ENCODE measurements around the gene ZNF710. TPM values are rescaled to one million over a fixed set of nuclear protein-coding genes. Genes with fewer than 3 reads are reported as not detected.

Gene ZNF710
- total and polyA plus RNA-seq, 2 of the 13 experiments (the other 11 are each of a cell fraction or from before 2014, with no cell fraction given), result 4.7 to 20.6 TPM

DNA sequence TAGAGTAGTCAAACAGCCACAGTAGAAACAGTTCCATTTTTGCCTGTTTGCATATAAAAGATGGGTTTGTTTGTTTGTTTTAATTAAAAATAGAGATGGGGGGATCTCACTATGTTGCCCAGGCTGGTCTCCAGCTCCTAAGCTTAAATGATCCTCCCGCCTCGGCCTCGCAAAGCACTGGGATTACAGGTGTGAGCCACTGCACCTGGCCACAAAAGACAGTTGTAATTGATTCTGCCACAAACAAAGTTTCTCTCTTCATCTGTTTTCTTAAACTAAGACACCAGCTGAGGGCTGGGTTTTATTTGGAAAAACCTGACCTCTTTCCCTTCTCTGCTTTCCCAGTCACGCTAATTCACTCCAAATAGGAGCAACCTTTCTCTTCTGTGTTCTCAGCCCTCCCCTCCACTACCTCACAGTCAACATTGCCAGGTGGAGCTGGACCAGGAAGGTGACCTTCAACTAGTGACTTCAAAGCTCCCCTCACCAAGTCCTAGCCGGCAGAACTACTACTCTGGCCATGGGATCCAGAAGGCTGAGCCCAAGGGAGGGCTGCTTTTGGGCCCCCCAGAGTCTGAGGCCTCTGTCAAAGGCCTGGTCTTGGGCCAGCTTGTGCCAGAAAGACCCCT, 102.7 kb downstream of the ZNF710 start (continued):
- TF ChIP-seq NPAS2 (CRISPR knock-in tag; IDR thresholded peaks at IDR 0.05; ENCODE audit: borderline replicate concordance), result no peak
- TF ChIP-seq ZNF329 (CRISPR knock-in tag; IDR thresholded peaks at IDR 0.05; ENCODE audit: low read depth), result no peak
- no peak for TF ChIP-seq ZNF619 (CRISPR knock-in tag; IDR thresholded peaks at IDR 0.05)
- no peak for TF ChIP-seq KLF11 (CRISPR knock-in tag; IDR thresholded peaks at IDR 0.05)
- no peak for TF ChIP-seq RORA (CRISPR knock-in tag; IDR thresholded peaks at IDR 0.05)
- TF ChIP-seq, protein P1, sequence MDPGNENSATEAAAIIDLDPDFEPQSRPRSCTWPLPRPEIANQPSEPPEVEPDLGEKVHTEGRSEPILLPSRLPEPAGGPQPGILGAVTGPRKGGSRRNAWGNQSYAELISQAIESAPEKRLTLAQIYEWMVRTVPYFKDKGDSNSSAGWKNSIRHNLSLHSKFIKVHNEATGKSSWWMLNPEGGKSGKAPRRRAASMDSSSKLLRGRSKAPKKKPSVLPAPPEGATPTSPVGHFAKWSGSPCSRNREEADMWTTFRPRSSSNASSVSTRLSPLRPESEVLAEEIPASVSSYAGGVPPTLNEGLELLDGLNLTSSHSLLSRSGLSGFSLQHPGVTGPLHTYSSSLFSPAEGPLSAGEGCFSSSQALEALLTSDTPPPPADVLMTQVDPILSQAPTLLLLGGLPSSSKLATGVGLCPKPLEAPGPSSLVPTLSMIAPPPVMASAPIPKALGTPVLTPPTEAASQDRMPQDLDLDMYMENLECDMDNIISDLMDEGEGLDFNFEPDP (CRISPR knock-in tag; conservative IDR thresholded peaks at IDR 0.05), result no peak
- peak; percentile 35; the same call in 1 of the 2 replicates for TF ChIP-seq FOXA3 (CRISPR knock-in tag; IDR thresholded peaks at IDR 0.05)
- TF ChIP-seq MAFF (IDR thresholded peaks at IDR 0.05; ENCODE audit: low read depth, low read length), result no peak
- TF ChIP-seq ZNF10 (CRISPR knock-in tag; IDR thresholded peaks at IDR 0.05; ENCODE audit: borderline replicate concordance, low read depth), result no peak
- peak; percentile 35; the same call in 1 of the 2 replicates for TF ChIP-seq SMAD1 (CRISPR knock-in tag; IDR thresholded peaks at IDR 0.05; ENCODE audit: borderline replicate concordance, low read depth)
- no peak for TF ChIP-seq FOXA1 (IDR thresholded peaks at IDR 0.05)
- TF ChIP-seq FOXA1 (CRISPR knock-in tag; IDR thresholded peaks at IDR 0.05), result peak; percentile 32; the same call in 1 of the 2 replicates
- no peak for TF ChIP-seq ZNF558 (CRISPR knock-in tag; IDR thresholded peaks at IDR 0.05; ENCODE audit: borderline replicate concordance)
- TF ChIP-seq NR2F6 (IDR thresholded peaks at IDR 0.05), result no peak
- TF ChIP-seq NR2F6 (CRISPR knock-in tag; IDR thresholded peaks at IDR 0.05), result 0 out of 2 replicates have a peak, but pooled peaks have one; percentile 17
- no peak for TF ChIP-seq NBN (conservative IDR thresholded peaks at IDR 0.05)
- TF ChIP-seq CREM (IDR thresholded peaks at IDR 0.05), result no peak
- TF ChIP-seq CREM (CRISPR knock-in tag; IDR thresholded peaks at IDR 0.05), result no peak
- TF ChIP-seq KLF13 (CRISPR knock-in tag; IDR thresholded peaks at IDR 0.05), result no peak
- TF ChIP-seq ZC3H13 (CRISPR knock-in tag; IDR thresholded peaks at IDR 0.05), result no peak
- TF ChIP-seq, protein P2, sequence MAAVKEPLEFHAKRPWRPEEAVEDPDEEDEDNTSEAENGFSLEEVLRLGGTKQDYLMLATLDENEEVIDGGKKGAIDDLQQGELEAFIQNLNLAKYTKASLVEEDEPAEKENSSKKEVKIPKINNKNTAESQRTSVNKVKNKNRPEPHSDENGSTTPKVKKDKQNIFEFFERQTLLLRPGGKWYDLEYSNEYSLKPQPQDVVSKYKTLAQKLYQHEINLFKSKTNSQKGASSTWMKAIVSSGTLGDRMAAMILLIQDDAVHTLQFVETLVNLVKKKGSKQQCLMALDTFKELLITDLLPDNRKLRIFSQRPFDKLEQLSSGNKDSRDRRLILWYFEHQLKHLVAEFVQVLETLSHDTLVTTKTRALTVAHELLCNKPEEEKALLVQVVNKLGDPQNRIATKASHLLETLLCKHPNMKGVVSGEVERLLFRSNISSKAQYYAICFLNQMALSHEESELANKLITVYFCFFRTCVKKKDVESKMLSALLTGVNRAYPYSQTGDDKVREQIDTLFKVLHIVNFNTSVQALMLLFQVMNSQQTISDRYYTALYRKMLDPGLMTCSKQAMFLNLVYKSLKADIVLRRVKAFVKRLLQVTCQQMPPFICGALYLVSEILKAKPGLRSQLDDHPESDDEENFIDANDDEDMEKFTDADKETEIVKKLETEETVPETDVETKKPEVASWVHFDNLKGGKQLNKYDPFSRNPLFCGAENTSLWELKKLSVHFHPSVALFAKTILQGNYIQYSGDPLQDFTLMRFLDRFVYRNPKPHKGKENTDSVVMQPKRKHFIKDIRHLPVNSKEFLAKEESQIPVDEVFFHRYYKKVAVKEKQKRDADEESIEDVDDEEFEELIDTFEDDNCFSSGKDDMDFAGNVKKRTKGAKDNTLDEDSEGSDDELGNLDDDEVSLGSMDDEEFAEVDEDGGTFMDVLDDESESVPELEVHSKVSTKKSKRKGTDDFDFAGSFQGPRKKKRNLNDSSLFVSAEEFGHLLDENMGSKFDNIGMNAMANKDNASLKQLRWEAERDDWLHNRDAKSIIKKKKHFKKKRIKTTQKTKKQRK (IDR thresholded peaks at IDR 0.05; ENCODE audit: low read length), result no peak
- no peak for TF ChIP-seq ETV6 (CRISPR knock-in tag; conservative IDR thresholded peaks at IDR 0.05)
- no peak for TF ChIP-seq MIXL1 (CRISPR knock-in tag; IDR thresholded peaks at IDR 0.05)
- TF ChIP-seq XBP1 (CRISPR knock-in tag; IDR thresholded peaks at IDR 0.05), result no peak
- peak; percentile 92 for TF ChIP-seq ESRRA (CRISPR knock-in tag; IDR thresholded peaks at IDR 0.05; ENCODE audit: low read depth)
- no peak for TF ChIP-seq REXO4 (CRISPR knock-in tag; IDR thresholded peaks at IDR 0.05; ENCODE audit: borderline replicate concordance)
- TF ChIP-seq ZMYM2 (CRISPR knock-in tag; IDR thresholded peaks at IDR 0.05), result no peak
- TF ChIP-seq, protein P3, sequence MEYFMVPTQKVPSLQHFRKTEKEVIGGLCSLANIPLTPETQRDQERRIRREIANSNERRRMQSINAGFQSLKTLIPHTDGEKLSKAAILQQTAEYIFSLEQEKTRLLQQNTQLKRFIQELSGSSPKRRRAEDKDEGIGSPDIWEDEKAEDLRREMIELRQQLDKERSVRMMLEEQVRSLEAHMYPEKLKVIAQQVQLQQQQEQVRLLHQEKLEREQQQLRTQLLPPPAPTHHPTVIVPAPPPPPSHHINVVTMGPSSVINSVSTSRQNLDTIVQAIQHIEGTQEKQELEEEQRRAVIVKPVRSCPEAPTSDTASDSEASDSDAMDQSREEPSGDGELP (IDR thresholded peaks at IDR 0.05; ENCODE audit: borderline replicate concordance, low read depth), result peak; percentile 63; the same call in 1 of the 2 replicates
- no peak for TF ChIP-seq SAFB2 (CRISPR knock-in tag; IDR thresholded peaks at IDR 0.05; ENCODE audit: borderline replicate concordance, low read depth)

All from HepG2 (cell line).